ENCODE measurements around the gene LIPC.

LIPC gene

DNA sequence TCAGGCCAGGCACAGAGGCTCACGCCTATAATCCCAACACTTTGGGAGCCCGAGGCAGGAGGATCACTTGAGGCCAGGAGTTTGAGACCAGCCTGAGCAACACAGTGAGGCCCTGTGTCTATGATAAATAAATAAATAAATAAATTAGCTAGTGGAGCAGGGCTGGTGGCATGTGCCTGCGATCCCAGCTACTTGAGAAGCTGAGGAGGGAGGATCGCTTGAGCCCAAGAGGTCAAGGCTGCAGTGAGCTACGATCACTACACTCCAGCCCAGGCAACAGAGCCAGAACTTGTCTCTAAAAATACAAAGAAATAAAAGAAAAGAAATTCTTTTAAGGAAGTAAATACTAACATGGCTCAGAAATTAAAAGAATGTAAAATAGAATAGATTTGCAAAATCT is 91.8 kb downstream of the LIPC start:
- ChIA-PET CTCF (interaction anchor here (0.9 to 1.9 kb wide), 10 partner anchors 8 to 247 kb away, joined by 3 to 9 read pairs (median 3); partner anchors contain the start of gene MINDY2), POLR2A (interaction anchor here (0.6 kb wide), 1 partner anchor 353 kb away, joined by 3 read pairs; no protein-coding TSS in a partner anchor)

DNA sequence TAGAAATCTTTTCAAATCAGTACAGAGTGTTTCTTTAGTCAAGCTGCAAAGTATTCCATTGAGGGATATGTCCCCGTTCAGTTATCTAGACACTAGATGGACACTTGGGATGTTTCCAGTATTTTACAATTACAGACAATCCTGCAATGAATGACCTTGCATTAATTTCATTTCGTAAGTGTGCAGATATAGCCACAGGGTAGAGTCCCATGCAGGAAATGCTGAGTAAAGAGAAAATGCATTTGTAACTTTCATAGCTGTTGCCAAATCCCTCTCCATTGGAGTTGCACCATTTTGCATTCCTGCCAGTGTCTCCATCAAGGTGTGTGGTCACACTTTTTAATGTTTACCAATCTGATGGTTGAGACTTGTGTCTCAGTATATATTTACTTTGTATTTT is 92.5 kb downstream of the LIPC start:
- ChIA-PET CTCF (interaction anchor here (1.5 to 1.9 kb wide), 3 partner anchors 16 to 32 kb away, joined by 3 to 9 read pairs (median 4); no protein-coding TSS in a partner anchor), POLR2A (no interaction called here)
- TF ChIP-seq, protein P1, sequence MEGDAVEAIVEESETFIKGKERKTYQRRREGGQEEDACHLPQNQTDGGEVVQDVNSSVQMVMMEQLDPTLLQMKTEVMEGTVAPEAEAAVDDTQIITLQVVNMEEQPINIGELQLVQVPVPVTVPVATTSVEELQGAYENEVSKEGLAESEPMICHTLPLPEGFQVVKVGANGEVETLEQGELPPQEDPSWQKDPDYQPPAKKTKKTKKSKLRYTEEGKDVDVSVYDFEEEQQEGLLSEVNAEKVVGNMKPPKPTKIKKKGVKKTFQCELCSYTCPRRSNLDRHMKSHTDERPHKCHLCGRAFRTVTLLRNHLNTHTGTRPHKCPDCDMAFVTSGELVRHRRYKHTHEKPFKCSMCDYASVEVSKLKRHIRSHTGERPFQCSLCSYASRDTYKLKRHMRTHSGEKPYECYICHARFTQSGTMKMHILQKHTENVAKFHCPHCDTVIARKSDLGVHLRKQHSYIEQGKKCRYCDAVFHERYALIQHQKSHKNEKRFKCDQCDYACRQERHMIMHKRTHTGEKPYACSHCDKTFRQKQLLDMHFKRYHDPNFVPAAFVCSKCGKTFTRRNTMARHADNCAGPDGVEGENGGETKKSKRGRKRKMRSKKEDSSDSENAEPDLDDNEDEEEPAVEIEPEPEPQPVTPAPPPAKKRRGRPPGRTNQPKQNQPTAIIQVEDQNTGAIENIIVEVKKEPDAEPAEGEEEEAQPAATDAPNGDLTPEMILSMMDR (IDR thresholded peaks at IDR 0.05; ENCODE audit: control extremely low read depth, extremely low read depth, low read depth, missing control alignments): no peak
- DNase-seq (ENCODE audit: extremely low spot score): no peak

More for the DNA sequence above, 91.8 kb downstream of the LIPC start:
- DNase-seq (ENCODE audit: extremely low spot score): no peak
- TF ChIP-seq, protein P1 (IDR thresholded peaks at IDR 0.05; ENCODE audit: control extremely low read depth, extremely low read depth, low read depth, missing control alignments): no peak

- DNase-seq (ENCODE audit: extremely low spot score): no peak
- CTCF ChIA-PET: interaction anchor here (1.4 to 2.1 kb wide), 2 partner anchors 10 to 11 kb away, joined by 3 to 8 read pairs; no protein-coding TSS in a partner anchor
- TF ChIP-seq, protein P1 (IDR thresholded peaks at IDR 0.05; ENCODE audit: control extremely low read depth, extremely low read depth, low read depth, missing control alignments): no peak
- POLR2A ChIA-PET: no interaction called here
Observed at GRCh38 chr15:58525991-58526421, 94.2 kb downstream of the LIPC start.

- CTCF ChIA-PET: interaction anchor here (1.4 to 2.1 kb wide), 2 partner anchors 10 to 11 kb away, joined by 3 to 8 read pairs; no protein-coding TSS in a partner anchor
- DNase-seq (ENCODE audit: extremely low spot score): no peak
- POLR2A ChIA-PET: no interaction called here
- TF ChIP-seq, protein P1 (IDR thresholded peaks at IDR 0.05; ENCODE audit: control extremely low read depth, extremely low read depth, low read depth, missing control alignments): no peak
Observed at GRCh38 chr15:58526647-58527192, 94.9 kb downstream of the LIPC start.

DNA sequence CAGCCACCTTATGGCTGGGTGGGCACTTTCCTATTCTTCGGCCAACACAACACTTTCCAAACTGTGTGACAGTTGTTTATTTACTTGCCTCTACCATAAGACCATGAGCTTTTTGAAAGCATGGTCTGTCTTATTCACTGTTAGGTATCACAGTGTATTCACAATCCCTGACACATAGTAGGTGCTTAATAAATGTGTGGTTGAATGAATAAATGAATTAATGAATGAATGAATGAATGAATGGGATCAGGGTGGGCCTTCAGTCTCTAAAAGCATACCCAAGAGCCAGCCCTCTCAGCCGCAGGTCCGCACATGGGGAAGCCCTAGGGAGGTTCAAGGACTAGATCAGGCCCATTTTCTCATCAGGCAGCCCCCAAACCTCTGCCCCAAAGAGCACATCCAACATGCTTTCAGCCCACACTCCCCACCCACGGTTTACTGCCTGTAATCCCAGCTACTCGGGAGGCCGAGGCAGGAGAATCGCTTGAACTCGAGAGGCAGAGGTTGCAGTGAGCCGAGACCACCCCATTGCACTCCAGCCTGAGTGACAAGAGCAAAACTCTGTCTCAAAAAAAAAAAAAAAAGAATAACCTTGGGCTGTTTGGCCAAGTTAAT is 95.9 kb downstream of the LIPC start:
- DNase-seq (ENCODE audit: extremely low spot score): no peak
- ChIA-PET POLR2A (no interaction called here), CTCF (interaction anchor here (1.6 to 2.1 kb wide), 2 partner anchors 12 to 23 kb away, joined by 8 read pairs; no protein-coding TSS in a partner anchor)
- TF ChIP-seq, protein P1 (IDR thresholded peaks at IDR 0.05; ENCODE audit: control extremely low read depth, extremely low read depth, low read depth, missing control alignments): no peak

GRCh38 chr15:58528188-58528870 is 96.5 kb downstream of the LIPC start:
- POLR2A ChIA-PET: no interaction called here
- TF ChIP-seq, protein P1 (IDR thresholded peaks at IDR 0.05; ENCODE audit: control extremely low read depth, extremely low read depth, low read depth, missing control alignments): no peak
- CTCF ChIA-PET: interaction anchor here (1.2 to 1.6 kb wide), 2 partner anchors 24 to 32 kb away, joined by 3 to 8 read pairs; no protein-coding TSS in a partner anchor
- no peak for DNase-seq (ENCODE audit: extremely low spot score)
